ENCODE measurements around the gene PADI6. TPM values are rescaled to one million over a fixed set of nuclear protein-coding genes. Genes with fewer than 3 reads are reported as not detected.

PADI6 gene
- total RNA-seq, 2 donors from 2014 or later: 0.12 TPM; not detected in 1

Other genes with a start within 250 kb of the PADI6 start
- not detected for gene PADI1, start 167.1 kb upstream of the PADI6 start, total RNA-seq
- not detected for gene PADI3, start 123.1 kb upstream of the PADI6 start, total RNA-seq
- gene PADI4, start 64.0 kb upstream of the PADI6 start, total RNA-seq: 1 to 10 TPM; 1.5 to 1.6 TPM
- gene RCC2, start 67.5 kb downstream of the PADI6 start, total RNA-seq: 10 to 100 TPM; 30.3 to 35.3 TPM
- gene ARHGEF10L, start 167.5 kb downstream of the PADI6 start, total RNA-seq: under 1 TPM in 1 of 2 donors, not detected in 1; 0.35 TPM

Data from T-helper 17 cell (primary cell).